Endothelial cell of umbilical vein (primary cell): Measurements from ENCODE around the gene COL4A2. TPM values are rescaled to one million over a fixed set of nuclear protein-coding genes. Genes with fewer than 3 reads are reported as not detected.

Experiments
- BruUV-seq: library from RNA; stranded (reverse); fragments of 400-500 nt; replicated peaks from 2 replicates; lab custom pipeline; 2021; lab: Mats Ljungman, UMichigan
- CTCF ChIA-PET: fragments of 300-600, 350-600 bp; sonication (Branson Sonifier 250); formaldehyde crosslinking; loops from one replicate; lab custom pipeline; 2021; ENCODE audit warnings: antibody characterized with exemption, inconsistent platforms; lab: Charles Lee
- POLR2A ChIA-PET: fragments of 300-600, 350-600 bp; sonication (Branson Sonifier 250); formaldehyde crosslinking; loops from one replicate; lab custom pipeline; 2021; ENCODE audit warnings: antibody characterized with exemption, inconsistent platforms; lab: Charles Lee
- DNase-seq: peaks from one replicate; pipeline ENCODE4 v3.0.0-alpha.2; 2011; ENCODE audit warnings: low read depth, low spot score
- FAIRE-seq: peaks from 2 replicates; lab custom pipeline; 2011; peaks lifted over from hg19 to GRCh38; lab: Jason Lieb, UNC
- H2AFZ ChIP-seq: 2 replicates; pipeline ENCODE4 v1.6.0; 2012; ENCODE audit warnings: low read depth, low read length, control low read depth, inconsistent platforms
- H3K27ac ChIP-seq: 2 replicates; pipeline ENCODE4 v1.5.1; 2011; ENCODE audit warnings: low read depth, mild to moderate bottlenecking, control low read depth, low read length, moderate library complexity; ENCODE audit not compliant: insufficient read depth
- H3K27me3 ChIP-seq, 2 experiments: 2 replicates each; pipeline versions ENCODE4 v1.6.0 to v1.6.1; 2011; ENCODE audit warnings: low read length in 2 of 2, mixed read lengths in 1 of 2; ENCODE audit not compliant: control insufficient read depth in 2 of 2, insufficient read depth in 2 of 2
- H3K36me3 ChIP-seq, 2 experiments: 2 replicates in 1 of 2; 3 replicates in 1 of 2; pipeline ENCODE4 v1.5.1; 2011; ENCODE audit warnings: low read length in 2 of 2, mild to moderate bottlenecking in 1 of 2, moderate library complexity in 1 of 2; ENCODE audit not compliant: control insufficient read depth in 2 of 2, insufficient read depth in 2 of 2; ENCODE audit errors: extremely low read depth in 1 of 2
- H3K4me1 ChIP-seq: 3 replicates; pipeline ENCODE4 v1.5.1; 2011; ENCODE audit warnings: mild to moderate bottlenecking, low read length; ENCODE audit not compliant: control insufficient read depth, insufficient read depth; ENCODE audit errors: extremely low read depth
- H3K4me2 ChIP-seq: 2 replicates; pipeline ENCODE4 v1.6.1; 2011; ENCODE audit warnings: low read length, control low read depth, mixed read lengths; ENCODE audit not compliant: insufficient read depth
- H3K4me3 ChIP-seq, 3 experiments: fragments of 200-600 bp in 1 of 3; sonication (generic), shearing (Covaris generic) in 1 of 3; replicated peaks in 1 of 3; 2 replicates each; pipeline ENCODE4 v1.5.1; 2011 to 2016; ENCODE audit warnings: control low read depth in 3 of 3, low read length in 3 of 3, mild to moderate bottlenecking in 2 of 3, inconsistent platforms in 1 of 3, low read depth in 1 of 3, moderate library complexity in 1 of 3; ENCODE audit not compliant: insufficient read depth in 1 of 3
- H3K79me2 ChIP-seq: 2 replicates; pipeline ENCODE4 v1.6.0; 2012; ENCODE audit warnings: low read length, inconsistent platforms; ENCODE audit not compliant: control insufficient read depth, insufficient read depth
- H3K9ac ChIP-seq: replicated peaks from 2 replicates; pipeline ENCODE3; 2011; ENCODE audit warnings: low read length, control low read depth; ENCODE audit not compliant: insufficient read depth; ENCODE audit errors: extremely low read depth
- H3K9me1 ChIP-seq: replicated peaks from 3 replicates; pipeline ENCODE4 v1.6.0; 2011; ENCODE audit warnings: mild to moderate bottlenecking, low read length; ENCODE audit not compliant: control insufficient read depth, insufficient read depth; ENCODE audit errors: extremely low read depth
- H3K9me3 ChIP-seq: replicated peaks from 2 replicates; pipeline ENCODE4 v1.5.1; 2012; ENCODE audit warnings: low read length, inconsistent platforms; ENCODE audit not compliant: control insufficient read depth, insufficient read depth
- H4K20me1 ChIP-seq: replicated peaks from 2 replicates; pipeline ENCODE3; 2011; ENCODE audit warnings: mild to moderate bottlenecking, low read length; ENCODE audit not compliant: control insufficient read depth, insufficient read depth; ENCODE audit errors: extremely low read depth
- EZH2 ChIP-seq: IDR thresholded peaks from 2 replicates; pipeline ENCODE4 v1.6.1; 2012; ENCODE audit warnings: borderline replicate concordance, low read depth, mild to moderate bottlenecking, moderate library complexity, low read length, inconsistent platforms; ENCODE audit not compliant: severe bottlenecking
- FOS ChIP-seq: IDR thresholded peaks from 2 replicates; pipeline ENCODE4 v1.6.1; 2011; ENCODE audit warnings: mild to moderate bottlenecking, low read length, moderate library complexity, borderline replicate concordance; ENCODE audit not compliant: insufficient read depth
- GATA2 ChIP-seq: IDR thresholded peaks from 2 replicates; pipeline ENCODE4 v1.7.0; 2011; ENCODE audit warnings: low read depth, mild to moderate bottlenecking, moderate library complexity, mixed read lengths, low read length; ENCODE audit not compliant: insufficient read length, insufficient read depth
- JUN ChIP-seq: IDR thresholded peaks from 2 replicates; pipeline ENCODE4 v1.6.1; 2011; ENCODE audit warnings: borderline replicate concordance, low read depth; ENCODE audit not compliant: insufficient read length, insufficient read depth
- MAX ChIP-seq: IDR thresholded peaks from 2 replicates; pipeline ENCODE4 v1.6.1; 2011; ENCODE audit not compliant: insufficient read depth, insufficient read length
- MYC ChIP-seq: IDR thresholded peaks from one replicate; pipeline ENCODE4 v1.6.1; 2011; ENCODE audit warnings: mild to moderate bottlenecking, low read depth, low read length
- POLR2A ChIP-seq: IDR thresholded peaks from 2 replicates; pipeline ENCODE4 v1.6.1; 2012; ENCODE audit warnings: low read depth, mild to moderate bottlenecking, control low read depth, low read length
- POLR2AphosphoS5 ChIP-seq: IDR thresholded peaks from 2 replicates; pipeline ENCODE4 v1.6.1; 2012; ENCODE audit warnings: low read depth, mild to moderate bottlenecking, control low read depth, low read length, moderate library complexity; ENCODE audit not compliant: insufficient read depth
- dilution Hi-C: fragments of 300-500 bp; cut with MboI; formaldehyde crosslinking; loops from one replicate; pipeline ENCODE4 v1.15.0; 2019; ENCODE audit warnings: low sequenced_read_pairs; ENCODE audit not compliant: extremely low pct_ligation_motif_present
- intact Hi-C: fragments of 100-400 bp; cut with micrococcal nuclease; formaldehyde crosslinking; loops from one replicate; pipeline ENCODE4 v1.10.0; 2022
- polyA plus RNA-seq, 4 experiments: library from polyadenylated mRNA; depleted of rRNA in 3 of 4; stranded (reverse) in 3 of 4; unstranded in 1 of 4; fragments of >200 nt; gene quantifications; 2 replicates each; pipeline versions ENCODE4 v1.2.1 to v1.2.3, GENCODE V29; 2011 to 2012; ENCODE audit warnings: missing spikeins in 1 of 4
- total RNA-seq: library from RNA; stranded (reverse); gene quantifications from 2 replicates; pipeline ENCODE4 v1.2.3, GENCODE V29; 2021
- TF ChIP-seq, protein P1 (sequence below), 2 donors: IDR thresholded peaks; 1 replicate in 1 of 2; 2 replicates in 1 of 2; pipeline ENCODE4 v1.5.1; 2011; ENCODE audit warnings: low read length in 2 of 2, mild to moderate bottlenecking in 2 of 2, moderate library complexity in 2 of 2, control low read depth in 1 of 2, inconsistent platforms in 1 of 2, low read depth in 1 of 2; ENCODE audit not compliant: insufficient read depth in 1 of 2; ENCODE audit errors: extremely low read depth in 1 of 2

COL4A2 gene
- total and polyA plus RNA-seq, 2 donors (not counting 3 experiments of a cell fraction or from before 2014, with no cell fraction given): 792 to 940 TPM

GRCh38 chr13:110289174-110289573, 17.9 kb upstream of the COL4A2 start:
- POLR2A ChIA-PET: no interaction called here
- Histone ChIP-seq H3K4me2 (no peak overlapping the region), H3K4me1 (peaks cover 7% of the 10 kb centered on the region), H3K9ac (no peak overlapping the region), H3K27ac (no peak overlapping the region), H3K9me3 (no peaks in the 10 kb centered on the region), H3K36me3 (peaks cover 4 to 10% of the 10 kb centered on the region in 2 experiments), H3K27me3 (no peaks in the 10 kb centered on the region), H3K9me1 (no peaks in the 10 kb centered on the region), H3K79me2 (peaks cover 40% of the 10 kb centered on the region), H3K4me3 (no peak overlapping the region), H2AFZ (no peak overlapping the region), H4K20me1 (peaks cover 13% of the 10 kb centered on the region)
- CTCF ChIA-PET: interaction anchor here (1.4 kb wide), 1 partner anchor 16 kb away, joined by 4 read pairs; no protein-coding TSS in a partner anchor
- dilution Hi-C loops: no loop called here
- TF ChIP-seq FOS (no peak), POLR2A (no peak), JUN (no peak), MYC (no peak), POLR2AphosphoS5 (no peak), GATA2 (no peak), MAX (no peak), EZH2 (no peak)
- TF ChIP-seq, protein P1, sequence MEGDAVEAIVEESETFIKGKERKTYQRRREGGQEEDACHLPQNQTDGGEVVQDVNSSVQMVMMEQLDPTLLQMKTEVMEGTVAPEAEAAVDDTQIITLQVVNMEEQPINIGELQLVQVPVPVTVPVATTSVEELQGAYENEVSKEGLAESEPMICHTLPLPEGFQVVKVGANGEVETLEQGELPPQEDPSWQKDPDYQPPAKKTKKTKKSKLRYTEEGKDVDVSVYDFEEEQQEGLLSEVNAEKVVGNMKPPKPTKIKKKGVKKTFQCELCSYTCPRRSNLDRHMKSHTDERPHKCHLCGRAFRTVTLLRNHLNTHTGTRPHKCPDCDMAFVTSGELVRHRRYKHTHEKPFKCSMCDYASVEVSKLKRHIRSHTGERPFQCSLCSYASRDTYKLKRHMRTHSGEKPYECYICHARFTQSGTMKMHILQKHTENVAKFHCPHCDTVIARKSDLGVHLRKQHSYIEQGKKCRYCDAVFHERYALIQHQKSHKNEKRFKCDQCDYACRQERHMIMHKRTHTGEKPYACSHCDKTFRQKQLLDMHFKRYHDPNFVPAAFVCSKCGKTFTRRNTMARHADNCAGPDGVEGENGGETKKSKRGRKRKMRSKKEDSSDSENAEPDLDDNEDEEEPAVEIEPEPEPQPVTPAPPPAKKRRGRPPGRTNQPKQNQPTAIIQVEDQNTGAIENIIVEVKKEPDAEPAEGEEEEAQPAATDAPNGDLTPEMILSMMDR (IDR thresholded peaks at IDR 0.05; ENCODE audit: extremely low read depth in 1 of 2, insufficient read depth in 1 of 2, low read depth in 1 of 2, low read length in 2 of 2): no peak
- no TSS peak for BruUV-seq
- FAIRE-seq (no peak), DNase-seq (no peak)
- intact Hi-C loops: no loop called here
